Smooth muscle cell (in vitro differentiated cells): Measurements from ENCODE around the gene TMEM128. TPM values are rescaled to one million over a fixed set of nuclear protein-coding genes. Genes with fewer than 3 reads are reported as not detected.
"Not testable (repeated sequence)": the region's sequence is repeated elsewhere in the genome, so short reads cannot be mapped to it uniquely, and the experiment has no call there.

ENCODE experiments used
- DNase-seq: peaks from one replicate; lab custom pipeline; 2025; ENCODE audit not compliant: unreplicated experiment; lab: John Stamatoyannopoulos, UW
- H2AFZ ChIP-seq: fragments of 200-600 bp; sonication (generic); 2 replicates; pipeline ENCODE4 v1.6.0; 2016; ENCODE audit warnings: antibody characterized with exemption, low read depth, mild to moderate bottlenecking
- H3F3A ChIP-seq: fragments of 200-600 bp; sonication (generic); 2 replicates; pipeline ENCODE4 v1.6.0; 2017; ENCODE audit warnings: antibody characterized with exemption, low read depth
- H3K27ac ChIP-seq: fragments of 200-600 bp; sonication (generic); 2 replicates; pipeline ENCODE4 v1.5.1; 2016; ENCODE audit warnings: low read depth, mild to moderate bottlenecking
- H3K27me3 ChIP-seq: fragments of 200-600 bp; sonication (generic); 2 replicates; pipeline ENCODE4 v1.6.1; 2016; ENCODE audit warnings: low read depth, mild to moderate bottlenecking
- H3K36me3 ChIP-seq: fragments of 200-600 bp; sonication (generic); 2 replicates; pipeline ENCODE4 v1.5.1; 2016; ENCODE audit warnings: low read depth
- H3K4me1 ChIP-seq: fragments of 200-600 bp; sonication (generic); 2 replicates; pipeline ENCODE4 v1.5.1; 2016; ENCODE audit warnings: low read depth
- H3K4me2 ChIP-seq: fragments of 200-600 bp; sonication (generic); 2 replicates; pipeline ENCODE4 v1.6.0; 2016; ENCODE audit warnings: mild to moderate bottlenecking
- H3K4me3 ChIP-seq: fragments of 200-600 bp; sonication (generic); 2 replicates; pipeline ENCODE4 v1.5.1; 2016; ENCODE audit warnings: mild to moderate bottlenecking
- H3K79me2 ChIP-seq: fragments of 200-600 bp; sonication (generic); 2 replicates; pipeline ENCODE4 v1.6.0; 2016; ENCODE audit warnings: low read depth, mild to moderate bottlenecking
- H3K9ac ChIP-seq: fragments of 200-600 bp; sonication (generic); 2 replicates; pipeline ENCODE4 v1.6.0; 2016; ENCODE audit warnings: low read depth
- H3K9me3 ChIP-seq: fragments of 200-600 bp; sonication (generic); replicated peaks from 2 replicates; pipeline ENCODE4 v1.5.1; 2016; ENCODE audit warnings: low read depth
- H4K20me1 ChIP-seq: fragments of 200-600 bp; sonication (generic); 2 replicates; pipeline ENCODE4 v1.6.0; 2016; ENCODE audit warnings: low read depth
- WGBS: methylation state at CpG from one replicate; pipeline ENCODE4 v1.1.7; 2016; ENCODE audit warnings: low lambda C conversion rate; 5-methylcytosine and 5-hydroxymethylcytosine counted together
- polyA plus RNA-seq: library from polyadenylated mRNA; unstranded; fragments of >200 nt; fragmentation: Nextera tagmentation; extraction: Ambion mirVana; gene quantifications from 2 replicates; pipeline ENCODE4 v1.2.1, GENCODE V29; 2016
- total RNA-seq: library from RNA; depleted of rRNA; stranded (reverse); fragments of >200 nt; gene quantifications from 2 replicates; pipeline ENCODE4 v1.2.3, GENCODE V29; 2014
- TF ChIP-seq, protein P1 (sequence below): fragments of 200-600 bp; sonication (generic); IDR thresholded peaks from 2 replicates; pipeline ENCODE4 v1.5.1; 2017; ENCODE audit warnings: borderline replicate concordance, mild to moderate bottlenecking, antibody characterized with exemption; ENCODE audit not compliant: insufficient read depth, poor library complexity, severe bottlenecking

The TMEM128 gene
- total and polyA plus RNA-seq, 2 experiments from 2014 or later: 44.2 to 45.4 TPM

DNA sequence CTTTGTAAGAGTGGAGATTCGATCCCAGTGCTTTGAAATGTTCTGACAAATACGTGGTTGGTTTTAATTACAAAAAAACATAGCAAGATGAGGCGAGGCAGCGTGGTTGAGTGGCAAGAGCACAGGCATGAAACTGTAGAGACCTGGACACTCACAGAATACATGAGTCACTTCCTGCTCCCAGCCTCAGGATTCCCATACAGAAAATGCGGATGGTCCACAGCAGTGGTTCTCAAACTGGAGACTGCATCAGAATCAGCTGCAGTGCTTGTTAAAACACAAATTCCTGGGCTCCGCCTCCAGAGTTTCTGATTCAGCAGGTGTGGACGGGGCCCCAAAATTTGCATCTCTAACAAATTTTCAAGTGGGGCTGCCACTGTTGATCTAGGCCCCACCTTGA, 31.4 kb downstream of the TMEM128 start:
- no peak overlapping the region for H3K4me2 ChIP-seq
- H3K4me1 ChIP-seq: no peaks in the 10 kb centered on the region
- no peaks in the 10 kb centered on the region for H3K36me3 ChIP-seq
- no peaks in the 10 kb centered on the region for H3F3A ChIP-seq
- TF ChIP-seq, protein P1, sequence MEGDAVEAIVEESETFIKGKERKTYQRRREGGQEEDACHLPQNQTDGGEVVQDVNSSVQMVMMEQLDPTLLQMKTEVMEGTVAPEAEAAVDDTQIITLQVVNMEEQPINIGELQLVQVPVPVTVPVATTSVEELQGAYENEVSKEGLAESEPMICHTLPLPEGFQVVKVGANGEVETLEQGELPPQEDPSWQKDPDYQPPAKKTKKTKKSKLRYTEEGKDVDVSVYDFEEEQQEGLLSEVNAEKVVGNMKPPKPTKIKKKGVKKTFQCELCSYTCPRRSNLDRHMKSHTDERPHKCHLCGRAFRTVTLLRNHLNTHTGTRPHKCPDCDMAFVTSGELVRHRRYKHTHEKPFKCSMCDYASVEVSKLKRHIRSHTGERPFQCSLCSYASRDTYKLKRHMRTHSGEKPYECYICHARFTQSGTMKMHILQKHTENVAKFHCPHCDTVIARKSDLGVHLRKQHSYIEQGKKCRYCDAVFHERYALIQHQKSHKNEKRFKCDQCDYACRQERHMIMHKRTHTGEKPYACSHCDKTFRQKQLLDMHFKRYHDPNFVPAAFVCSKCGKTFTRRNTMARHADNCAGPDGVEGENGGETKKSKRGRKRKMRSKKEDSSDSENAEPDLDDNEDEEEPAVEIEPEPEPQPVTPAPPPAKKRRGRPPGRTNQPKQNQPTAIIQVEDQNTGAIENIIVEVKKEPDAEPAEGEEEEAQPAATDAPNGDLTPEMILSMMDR: no peak
- H2AFZ ChIP-seq: no peak overlapping the region
- H3K27ac ChIP-seq: no peak overlapping the region
- no peaks in the 10 kb centered on the region for H3K9me3 ChIP-seq
- H3K9ac ChIP-seq: no peak overlapping the region
- no peaks in the 10 kb centered on the region for H3K79me2 ChIP-seq
- peaks cover 8% of the 10 kb centered on the region for H3K27me3 ChIP-seq
- no peak for DNase-seq
- WGBS: 51% methylated on average over 7 of the region's 7 CpGs
- no peak overlapping the region for H3K4me3 ChIP-seq
- H4K20me1 ChIP-seq: no peaks in the 10 kb centered on the region

DNA sequence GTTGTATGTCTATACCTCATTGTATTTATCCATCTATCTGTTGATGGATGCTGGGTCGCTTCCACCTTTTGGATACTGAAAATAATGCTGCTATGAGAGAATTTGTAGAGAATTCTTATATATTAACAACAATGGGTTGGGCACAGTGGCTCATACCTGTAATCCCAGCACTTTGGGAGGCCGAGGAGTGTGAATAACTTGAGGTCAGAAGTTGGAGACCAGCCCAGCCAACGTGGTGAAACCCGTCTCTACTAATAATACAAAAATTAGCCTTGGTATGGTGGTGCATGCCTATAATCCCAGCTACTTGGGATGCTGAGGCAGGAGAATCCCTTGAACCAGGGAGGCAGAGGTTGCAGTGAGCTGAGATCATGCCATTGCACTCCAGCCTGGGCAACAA, 34.3 kb downstream of the TMEM128 start:
- not testable (repeated sequence) for H2AFZ ChIP-seq, H3K4me2 ChIP-seq, H3K36me3 ChIP-seq, H3K79me2 ChIP-seq, H4K20me1 ChIP-seq, H3K9me3 ChIP-seq, H3K27ac ChIP-seq, DNase-seq, H3K9ac ChIP-seq, H3K4me1 ChIP-seq, H3K27me3 ChIP-seq, H3F3A ChIP-seq, H3K4me3 ChIP-seq
- WGBS: 86% methylated on average over 4 of the region's 4 CpGs

DNA sequence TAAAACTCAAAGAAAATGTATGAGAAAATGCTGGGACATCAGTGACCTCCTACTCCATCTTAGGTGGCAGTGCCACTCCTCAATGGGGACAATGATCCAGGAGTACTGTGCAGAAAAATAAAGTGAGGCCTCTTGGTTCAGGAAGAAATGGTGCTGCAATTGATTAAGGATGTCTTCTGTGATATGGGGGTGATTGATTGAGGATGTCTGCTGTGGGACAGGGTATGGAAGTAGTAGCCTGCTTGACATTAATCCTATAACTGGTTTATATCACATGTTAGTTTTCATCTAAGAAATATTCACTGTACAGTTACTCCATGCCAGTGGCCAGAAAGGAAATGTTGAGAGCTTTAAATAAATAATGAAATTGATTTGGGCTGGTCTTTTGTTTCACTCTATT, 41.8 kb downstream of the TMEM128 start:
- no peaks in the 10 kb centered on the region for H3K79me2 ChIP-seq
- no peak overlapping the region for H2AFZ ChIP-seq
- H3F3A ChIP-seq: no peaks in the 10 kb centered on the region
- TF ChIP-seq, protein P1: no peak
- no peaks in the 10 kb centered on the region for H4K20me1 ChIP-seq
- no peak overlapping the region for H3K9ac ChIP-seq
- H3K4me2 ChIP-seq: no peak overlapping the region
- no peaks in the 10 kb centered on the region for H3K36me3 ChIP-seq
- H3K4me1 ChIP-seq: no peaks in the 10 kb centered on the region
- no peak overlapping the region for H3K4me3 ChIP-seq
- peaks cover 33% of the 10 kb centered on the region for H3K27me3 ChIP-seq
- DNase-seq: no peak
- H3K9me3 ChIP-seq: no peaks in the 10 kb centered on the region
- H3K27ac ChIP-seq: no peak overlapping the region

DNA sequence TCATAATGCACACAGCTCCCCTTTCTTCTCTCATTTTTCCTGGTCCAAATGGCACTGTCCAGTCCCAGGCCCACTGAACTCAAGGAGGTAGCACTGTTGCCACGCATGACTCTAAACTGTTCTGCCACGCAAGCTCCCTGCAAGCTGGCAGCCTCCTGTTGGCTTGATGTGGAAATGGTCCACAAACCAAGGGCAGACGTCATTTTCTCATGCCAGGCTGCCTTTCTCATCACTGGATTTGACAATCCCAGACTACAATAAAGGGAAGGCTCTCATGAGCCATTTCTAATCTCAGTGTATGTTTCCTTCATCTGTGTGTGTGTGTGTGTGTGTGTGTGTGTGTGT, 43.6 kb downstream of the TMEM128 start:
- Histone ChIP-seq H4K20me1 (no peaks in the 10 kb centered on the region), H3K4me3 (no peak overlapping the region), H3K9me3 (no peaks in the 10 kb centered on the region), H3K27ac (no peak overlapping the region), H3K9ac (no peak overlapping the region), H3K36me3 (no peaks in the 10 kb centered on the region), H3K27me3 (peaks cover 29% of the 10 kb centered on the region), H3K4me2 (no peak overlapping the region), H3K79me2 (no peaks in the 10 kb centered on the region), H2AFZ (no peak overlapping the region), H3K4me1 (no peaks in the 10 kb centered on the region), H3F3A (no peaks in the 10 kb centered on the region)
- 87% methylated on average over 3 of the region's 3 CpGs for WGBS
- TF ChIP-seq, protein P1: no peak
- DNase-seq: no peak
